Measurements from ENCODE around the gene AMPD2. TPM values are rescaled to one million over a fixed set of nuclear protein-coding genes. Genes with fewer than 3 reads are reported as not detected.

The AMPD2 gene
- total and polyA plus RNA-seq, 9 of the 15 experiments (the other 6 are each of a cell fraction or from before 2014, with no cell fraction given) = 2.0 to 77.7 (median 28.2) TPM

GRCh38 chr1:109578947-109579443 lies 40.6 kb upstream of the AMPD2 start:
- CTCF ChIA-PET (ENCODE audit: low intra/inter-chr PET ratio) = no interaction called here
- no peak overlapping the region for H3K4me3 ChIP-seq
- BruUV-seq (replicated peaks) = no TSS peak
- no peaks in the 10 kb centered on the region for H3K4me1 ChIP-seq (replicated peaks in 1 of 2; ENCODE audit: control insufficient read depth in 2 of 2, insufficient read depth in 2 of 2, low read length in 2 of 2)
- no peak overlapping the region for H3K9ac ChIP-seq (ENCODE audit: insufficient read depth in 1 of 2, low read depth in 2 of 2, low read length in 2 of 2)
- peaks cover 57% of the 10 kb centered on the region for H3K36me3 ChIP-seq (ENCODE audit: control insufficient read depth, insufficient read depth, low read length)
- TF ChIP-seq CHAMP1 (IDR thresholded peaks at IDR 0.05) = no peak
- TF ChIP-seq RBM15 (IDR thresholded peaks at IDR 0.05; ENCODE audit: insufficient read depth, low read length) = no peak
- no peak for TF ChIP-seq ZNF311 (CRISPR knock-in tag; IDR thresholded peaks at IDR 0.05)
- TF ChIP-seq, protein P1, sequence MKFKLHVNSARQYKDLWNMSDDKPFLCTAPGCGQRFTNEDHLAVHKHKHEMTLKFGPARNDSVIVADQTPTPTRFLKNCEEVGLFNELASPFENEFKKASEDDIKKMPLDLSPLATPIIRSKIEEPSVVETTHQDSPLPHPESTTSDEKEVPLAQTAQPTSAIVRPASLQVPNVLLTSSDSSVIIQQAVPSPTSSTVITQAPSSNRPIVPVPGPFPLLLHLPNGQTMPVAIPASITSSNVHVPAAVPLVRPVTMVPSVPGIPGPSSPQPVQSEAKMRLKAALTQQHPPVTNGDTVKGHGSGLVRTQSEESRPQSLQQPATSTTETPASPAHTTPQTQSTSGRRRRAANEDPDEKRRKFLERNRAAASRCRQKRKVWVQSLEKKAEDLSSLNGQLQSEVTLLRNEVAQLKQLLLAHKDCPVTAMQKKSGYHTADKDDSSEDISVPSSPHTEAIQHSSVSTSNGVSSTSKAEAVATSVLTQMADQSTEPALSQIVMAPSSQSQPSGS (CRISPR knock-in tag; IDR thresholded peaks at IDR 0.05) = no peak
- TF ChIP-seq ZNF224 (CRISPR knock-in tag; IDR thresholded peaks at IDR 0.05) = no peak
- no peak for TF ChIP-seq ZNF277 (CRISPR knock-in tag; IDR thresholded peaks at IDR 0.05; ENCODE audit: borderline replicate concordance)
- TF ChIP-seq CEBPG (CRISPR knock-in tag; IDR thresholded peaks at IDR 0.05) = no peak
- no peak for TF ChIP-seq CEBPG (tag; conservative IDR thresholded peaks at IDR 0.05 in 1 of 2, IDR thresholded peaks at IDR 0.05 in 1 of 2)
- TF ChIP-seq RNF2 (IDR thresholded peaks at IDR 0.05) = no peak
- no peak for TF ChIP-seq RFX5 (IDR thresholded peaks at IDR 0.05; ENCODE audit: low read depth, low read length)
- TF ChIP-seq NELFE (IDR thresholded peaks at IDR 0.05; ENCODE audit: insufficient read depth, insufficient read length) = no peak
- no peak for TF ChIP-seq PTBP1 (IDR thresholded peaks at IDR 0.05; ENCODE audit: low read depth, low read length)
- no peak for TF ChIP-seq ZNF12 (CRISPR knock-in tag; IDR thresholded peaks at IDR 0.05)
- TF ChIP-seq C11orf30 (IDR thresholded peaks at IDR 0.05; ENCODE audit: low read depth) = no peak
- TF ChIP-seq SRSF1 (IDR thresholded peaks at IDR 0.05; ENCODE audit: low read depth, low read length) = no peak
- no peak for TF ChIP-seq SAFB (IDR thresholded peaks at IDR 0.05; ENCODE audit: borderline replicate concordance, low read depth, low read length)
- no peak for TF ChIP-seq SRSF7 (optimal IDR thresholded peaks at IDR 0.05; ENCODE audit: low read depth, low read length)
- TF ChIP-seq MIER1 (IDR thresholded peaks at IDR 0.05; ENCODE audit: low read depth) = no peak
- no peak overlapping the region for H3K27ac ChIP-seq (ENCODE audit: extremely low read depth, low read depth, low read length)
- POLR2A ChIA-PET = interaction anchor here (1.0 kb wide), 1 partner anchor 14 kb away, joined by 5 read pairs; no protein-coding TSS in a partner anchor
- in situ Hi-C loops (cut with MboI) = no loop called here
- H3K9me3 ChIP-seq (replicated peaks; ENCODE audit: control insufficient read depth, insufficient read depth, low read depth, low read length) = no peaks in the 10 kb centered on the region
- H4K20me1 ChIP-seq (replicated peaks; ENCODE audit: control insufficient read depth, insufficient read depth, low read length) = no peaks in the 10 kb centered on the region
- intact Hi-C loops (cut with micrococcal nuclease) = no loop called here
- peak; percentile 6 for FAIRE-seq
- no peak for ATAC-seq
- no peak overlapping the region for H3K4me2 ChIP-seq (ENCODE audit: insufficient read depth, low read length)
- WGBS (ENCODE audit: insufficient coverage, low coverage, missing lambda C conversion rate) = 91% methylated on average over 3 of the region's 3 CpGs
- H3K27me3 ChIP-seq (ENCODE audit: control insufficient read depth in 2 of 2, insufficient read depth in 2 of 2, low read length in 2 of 2) = no peaks in the 10 kb centered on the region
- DNase-seq (ENCODE audit: extremely low read depth in 1 of 4, low spot score in 3 of 4) = no peak
- no peak overlapping the region for H2AFZ ChIP-seq (ENCODE audit: low read depth, low read length)
- H3K9me1 ChIP-seq (ENCODE audit: control insufficient read depth, insufficient read depth, low read length) = no peaks in the 10 kb centered on the region
- no peaks in the 10 kb centered on the region for H3K79me2 ChIP-seq (ENCODE audit: control insufficient read depth, insufficient read depth, low read length)
